CD1c-positive myeloid dendritic cell (primary cell): ENCODE data around the gene KDELR1.
A peak's percentile ranks its signal among the peaks of the same experiment; 100 is the strongest.

Experiments
- DNase-seq: peaks from one replicate; pipeline ENCODE4 v3.0.0-alpha.2; 2016; ENCODE audit errors: extremely low spot score

Gene KDELR1

DNA sequence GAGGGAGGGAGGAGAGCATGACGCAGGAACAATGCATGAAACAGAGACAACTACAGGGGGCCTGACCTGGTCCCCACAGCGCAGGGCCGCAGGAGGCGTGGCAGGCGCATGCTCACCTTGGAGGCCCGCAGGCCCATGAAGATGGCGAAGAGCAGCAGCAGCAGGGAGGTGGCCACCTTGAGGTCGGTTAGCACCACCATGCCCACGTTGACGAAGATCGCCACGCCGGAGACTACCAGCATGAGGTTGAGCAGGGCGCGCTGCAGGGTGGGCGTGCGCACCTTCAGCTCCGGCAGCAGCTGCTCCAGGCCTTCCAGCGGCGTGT is 49.0 kb downstream of the KDELR1 start:
- no peak for DNase-seq

DNA sequence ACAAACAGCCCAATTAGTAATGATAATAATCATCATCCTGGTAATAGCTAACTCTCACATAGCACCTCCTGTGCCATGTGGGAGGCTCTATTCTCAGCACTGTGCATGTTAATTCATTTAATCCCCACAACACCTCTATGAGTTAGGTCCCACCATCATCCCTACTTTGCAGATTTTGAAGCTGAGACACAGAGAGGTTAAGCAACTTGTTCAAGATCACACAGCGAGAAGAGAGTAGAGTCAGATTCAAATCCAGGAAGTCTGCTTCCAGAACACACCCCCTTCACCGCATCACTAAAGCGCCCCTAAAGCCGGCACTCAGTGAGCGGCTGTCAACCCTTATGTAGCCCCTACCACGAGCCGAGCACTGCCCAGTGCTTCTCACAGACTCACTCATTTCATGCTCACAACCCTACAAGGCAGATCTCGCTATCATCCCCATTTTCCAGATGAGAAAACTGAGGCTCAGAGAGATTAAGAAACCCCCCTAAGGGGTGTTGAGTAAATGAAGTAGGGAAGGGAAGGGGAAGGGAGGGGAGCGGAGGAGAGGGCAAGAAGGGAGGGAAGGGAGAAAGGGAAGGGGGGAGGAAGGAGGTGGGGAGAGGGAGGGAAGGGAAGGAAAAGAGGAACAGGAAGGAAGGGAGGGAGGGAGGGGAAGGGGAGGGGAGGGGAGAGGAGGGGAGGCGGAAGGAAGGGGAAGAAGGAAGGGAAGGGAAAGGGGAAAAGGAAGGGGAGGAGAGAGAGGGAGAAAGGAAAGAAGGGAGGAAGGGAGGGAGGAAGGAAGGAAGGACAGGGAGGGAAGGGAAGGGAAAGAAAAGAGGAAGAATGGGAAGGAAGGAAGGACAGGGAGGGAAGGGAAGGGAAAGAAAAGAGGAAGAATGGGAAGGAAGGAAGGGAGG is 49.6 kb downstream of the KDELR1 start:
- no peak for DNase-seq

DNA sequence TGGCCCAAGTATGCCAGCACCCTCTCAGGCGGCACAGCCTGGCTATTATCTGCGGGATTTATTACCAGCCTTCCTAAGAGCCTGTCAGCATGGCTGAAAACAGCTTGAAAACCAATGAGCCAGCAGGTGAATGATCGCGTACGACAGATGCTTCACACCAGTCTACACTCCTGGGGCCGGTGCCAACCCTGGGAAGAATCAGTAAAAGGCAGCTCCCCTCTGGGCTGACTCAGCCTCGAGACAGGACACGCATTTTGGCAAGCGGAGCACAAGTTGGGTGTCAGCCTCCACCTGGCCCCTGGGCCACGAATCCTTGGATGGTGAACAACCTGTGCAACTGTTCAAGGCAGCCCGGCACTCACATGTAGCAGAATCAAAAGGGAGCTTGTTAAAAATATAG is 50.4 kb downstream of the KDELR1 start:
- no peak for DNase-seq

DNA sequence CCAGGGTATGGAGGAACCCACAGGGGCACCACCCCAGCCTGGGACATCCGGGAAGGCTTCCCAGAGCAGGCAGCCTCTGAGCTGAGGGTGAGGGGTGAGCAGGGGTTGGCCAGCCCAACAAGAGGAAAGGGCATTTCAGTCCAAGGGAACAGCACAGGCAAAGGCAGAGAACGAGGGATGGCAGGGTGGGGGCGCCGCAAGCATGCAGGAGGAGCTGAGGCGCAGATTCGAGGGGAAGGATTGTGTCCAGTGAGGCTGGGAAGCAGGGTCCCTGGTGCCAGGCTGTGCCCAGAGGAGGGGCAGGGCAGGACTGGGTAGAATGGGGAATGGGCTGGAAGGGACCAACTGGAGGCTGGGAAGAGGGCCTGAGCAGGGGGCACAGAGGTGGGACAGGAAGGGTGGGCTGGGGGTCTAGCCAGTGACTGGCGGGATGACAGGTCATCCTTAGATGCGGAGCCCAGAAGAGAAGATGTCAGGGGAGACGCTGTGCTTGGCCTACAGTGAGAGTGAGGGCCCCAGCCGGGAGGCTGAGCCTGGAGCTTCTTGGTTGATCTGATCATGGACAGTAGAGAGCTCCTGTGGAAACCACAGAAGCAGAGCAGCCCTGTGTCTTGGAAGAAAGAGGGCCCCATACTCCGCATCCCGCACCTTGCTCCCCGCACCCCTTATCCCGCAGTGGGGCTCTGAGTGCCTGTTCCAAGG is 52.4 kb downstream of the KDELR1 start:
- DNase-seq: no peak

DNA sequence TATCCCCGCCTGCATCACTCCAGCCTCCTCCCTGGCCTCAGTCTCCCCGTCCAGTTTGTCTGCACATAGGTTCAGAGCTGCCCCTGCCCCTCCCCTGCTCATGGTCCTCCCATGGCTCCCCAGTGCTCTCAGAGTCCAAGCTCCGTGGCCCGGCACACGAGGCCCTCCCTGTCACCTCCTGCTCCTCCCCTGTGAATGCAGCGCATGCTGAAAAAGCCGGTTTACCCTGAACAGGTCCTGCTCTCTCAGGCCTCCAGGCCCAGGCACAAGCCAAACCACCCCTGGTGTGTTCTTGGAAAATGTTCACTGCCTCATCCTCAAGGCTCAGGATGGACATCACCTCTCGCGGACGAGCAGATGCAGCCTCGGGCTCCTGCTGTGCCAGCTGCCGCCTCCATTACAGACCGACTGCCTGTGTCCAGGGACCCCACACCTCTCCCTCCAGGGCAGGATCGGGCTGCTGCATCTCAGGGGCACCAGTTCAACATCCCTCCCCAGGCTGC is 53.0 kb downstream of the KDELR1 start:
- DNase-seq: no peak

DNA sequence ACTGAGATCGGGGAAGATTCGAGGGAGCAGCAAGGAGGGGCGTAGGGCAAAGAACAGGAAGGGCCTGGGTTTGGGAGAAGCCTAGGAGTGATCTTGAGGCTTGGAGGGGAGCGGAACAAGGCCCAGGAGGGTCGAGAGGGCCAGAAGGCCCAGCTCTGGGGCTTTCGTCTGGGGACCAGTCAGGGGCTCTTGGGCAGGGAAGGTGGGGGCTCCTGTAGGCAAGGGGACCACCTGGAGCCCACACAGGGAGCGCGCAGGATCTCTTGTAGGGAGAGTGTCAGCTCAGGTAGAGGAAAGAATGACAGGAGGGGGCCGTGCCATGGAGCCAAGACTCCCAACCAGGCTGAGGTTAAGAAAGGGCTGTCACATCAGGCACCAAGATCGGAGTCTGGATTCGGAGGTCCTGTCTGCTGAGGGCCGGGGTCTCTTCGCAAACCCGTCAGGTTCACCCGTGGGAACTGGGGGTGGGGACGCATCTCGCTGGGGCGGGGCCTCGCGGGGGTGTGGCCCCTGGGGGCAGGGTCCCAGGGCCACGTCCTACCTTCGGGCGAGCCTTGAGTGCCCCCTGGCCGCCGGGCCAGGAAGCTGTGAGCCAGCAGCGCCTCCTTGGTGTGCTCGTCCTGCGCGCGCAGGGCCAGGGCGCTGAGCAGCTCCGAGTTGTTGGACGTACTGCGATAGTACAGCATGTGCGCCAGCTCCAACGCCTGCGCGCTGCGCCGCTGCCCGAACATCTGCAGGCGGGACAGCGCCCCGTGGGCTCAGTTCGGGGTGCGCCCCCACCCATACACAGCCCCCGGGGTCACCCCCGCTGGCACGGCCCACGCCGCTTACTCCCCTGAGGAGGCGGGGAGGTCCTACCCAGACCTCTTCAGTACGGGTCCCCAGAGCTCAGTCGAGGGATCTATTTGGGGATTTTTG is 57.6 kb downstream of the KDELR1 start:
- peak; percentile 95 for DNase-seq

DNA sequence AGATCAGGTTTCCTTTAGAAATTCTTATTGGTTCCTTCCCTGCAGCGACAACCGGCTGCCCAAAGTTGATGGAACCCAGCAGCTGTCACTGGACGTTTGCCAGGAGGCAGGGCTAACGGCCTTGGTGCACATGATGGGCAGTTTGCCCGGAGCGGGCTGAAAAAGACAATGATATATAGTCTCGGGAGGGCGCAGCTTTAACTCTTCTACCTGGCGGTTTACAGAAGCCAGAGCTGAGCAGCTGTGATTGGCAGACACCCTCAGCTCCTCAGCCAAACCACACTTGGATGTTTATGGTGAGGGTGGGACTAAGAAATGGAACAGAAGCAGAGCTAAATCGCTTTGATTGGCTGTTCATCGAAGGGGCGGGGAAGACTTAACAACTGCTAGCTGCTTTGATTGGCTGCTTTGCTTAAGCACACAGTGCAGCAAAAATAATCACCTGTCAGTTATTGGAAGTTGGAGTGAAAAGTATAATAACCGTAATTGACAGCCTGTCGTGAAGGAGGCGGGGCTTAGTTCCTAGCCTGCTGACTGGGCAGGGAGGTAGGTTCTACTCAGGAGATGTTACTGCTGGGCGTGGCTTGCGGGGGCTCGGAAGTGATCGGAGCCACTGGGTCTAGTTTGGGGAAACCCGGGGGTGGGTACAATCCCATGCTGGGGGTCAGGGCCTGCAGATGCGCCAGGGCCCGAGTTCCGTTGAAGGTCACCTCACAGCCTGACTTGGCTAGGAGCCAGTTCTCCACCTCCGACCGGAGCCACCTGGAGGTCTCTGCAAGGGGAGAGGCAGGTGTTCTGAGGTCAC is 58.5 kb downstream of the KDELR1 start:
- peak; percentile 97 for DNase-seq
